Mucosa of descending colon (tissue), 3 donors: Measurements from ENCODE around the gene RALA. TPM values are rescaled to one million over a fixed set of nuclear protein-coding genes. Genes with fewer than 3 reads are reported as not detected.
"Not testable (repeated sequence)": the region's sequence is repeated elsewhere in the genome, so short reads cannot be mapped to it uniquely, and the experiment has no call there.

Source experiments
- ATAC-seq: fragments of 200-7000 bp; cut with Tn5 transposase; one replicate; pipeline ENCODE4 v1.9.1; 2020; ENCODE audit warnings: mild to moderate bottlenecking, moderate library complexity
- DNase-seq, 3 donors: peaks; one replicate each; pipeline ENCODE4 v3.0.0-alpha.2; 2020
- H3K36me3 ChIP-seq: fragments of 200-600 bp; one replicate; pipeline ENCODE4 v1.8.0; 2021; ENCODE audit warnings: low read depth, mild to moderate bottlenecking
- H3K4me1 ChIP-seq: fragments of 200-600 bp; one replicate; pipeline ENCODE4 v1.8.0; 2021; ENCODE audit warnings: low read depth, mild to moderate bottlenecking
- H3K4me3 ChIP-seq: fragments of 200-600 bp; one replicate; pipeline ENCODE4 v1.8.0; 2021; ENCODE audit warnings: mild to moderate bottlenecking
- H3K9me3 ChIP-seq: fragments of 200-600 bp; one replicate; pipeline ENCODE4 v1.8.0; 2021; ENCODE audit warnings: mild to moderate bottlenecking
- CTCF ChIP-seq: fragments of 200-600 bp; IDR thresholded peaks from one replicate; pipeline ENCODE4 v1.8.0; 2022; ENCODE audit warnings: antibody characterized with exemption, mild to moderate bottlenecking
- intact Hi-C, 2 donors: fragments of 100-400 bp; cut with DNase I in 1 of 2; cut with micrococcal nuclease in 1 of 2; formaldehyde crosslinking; loops; one replicate each; pipeline versions ENCODE4 v1.11.0 to v1.11.1; 2022; cut with DNase I, micrococcal nuclease
- total RNA-seq, 3 donors: library from RNA; stranded (reverse); fragmentation: NEBNext Ultra II Directional in 2 of 3; extraction: Animal tissue kit (Norgen Biotek cat#: 25700) in 2 of 3; gene quantifications; one replicate each; pipeline versions ENCODE4 v1.2.1 to v1.2.4, GENCODE V29; 2021 to 2023
- donor health status: DM: no; HTN: no; CAD: no; lungs with moderate emphysema.
- donor health status: DM: no; HTN: no; CAD: no.
- donor health status: DM: no; HTN: yes; CAD: no.

Gene RALA
- total RNA-seq, 3 donors from 2014 or later, result 35.6 to 52.5 (median 50.3) TPM

GRCh38 chr7:39688611-39689480, 65.5 kb downstream of the RALA start:
- Histone ChIP-seq H3K4me1 (peaks cover 2% of the 10 kb centered on the region), H3K9me3 (no peaks in the 10 kb centered on the region), H3K36me3 (no peaks in the 10 kb centered on the region), H3K4me3 (no peak overlapping the region)
- ATAC-seq, result no peak
- DNase-seq, result no peak
- TF ChIP-seq CTCF, result no peak
- intact Hi-C loops, result no loop called here

GRCh38 chr7:39691821-39692220, 68.4 kb downstream of the RALA start:
- TF ChIP-seq CTCF, result no peak
- Histone ChIP-seq H3K4me1 (no peaks in the 10 kb centered on the region), H3K9me3 (no peaks in the 10 kb centered on the region), H3K4me3 (no peak overlapping the region), H3K36me3 (no peaks in the 10 kb centered on the region)
- intact Hi-C loops, result no loop called here
- ATAC-seq, result no peak
- no peak for DNase-seq

GRCh38 chr7:39693086-39693485, 69.7 kb downstream of the RALA start:
- DNase-seq, ATAC-seq: not testable (repeated sequence)

GRCh38 chr7:39693812-39694211, 70.4 kb downstream of the RALA start:
- intact Hi-C loops, result no loop called here
- Histone ChIP-seq H3K36me3 (no peaks in the 10 kb centered on the region), H3K9me3 (no peaks in the 10 kb centered on the region), H3K4me1 (no peaks in the 10 kb centered on the region), H3K4me3 (no peak overlapping the region)
- TF ChIP-seq CTCF, result no peak
- ATAC-seq (no peak), DNase-seq (no peak)

More at GRCh38 chr7:39693086-39693485, 69.7 kb downstream of the RALA start:
- H3K4me1 ChIP-seq, H3K36me3 ChIP-seq, H3K9me3 ChIP-seq, H3K4me3 ChIP-seq, intact Hi-C loops: not testable (repeated sequence)

- Histone ChIP-seq H3K36me3 (no peaks in the 10 kb centered on the region), H3K4me3 (no peak overlapping the region), H3K9me3 (no peaks in the 10 kb centered on the region), H3K4me1 (no peaks in the 10 kb centered on the region)
- no peak for ATAC-seq
- TF ChIP-seq CTCF, result no peak
- DNase-seq, result no peak
- intact Hi-C loops, result no loop called here
These were observed 72.6 kb downstream of the RALA start for GRCh38 chr7:39695852-39696586.

- intact Hi-C loops, result no loop called here
- H3K4me1 ChIP-seq, result no peaks in the 10 kb centered on the region
- no peak for ATAC-seq
- DNase-seq, result no peak
- H3K9me3 ChIP-seq, result no peaks in the 10 kb centered on the region
- no peaks in the 10 kb centered on the region for H3K36me3 ChIP-seq
- TF ChIP-seq CTCF, result no peak
- H3K4me3 ChIP-seq, result no peak overlapping the region
These were observed 73.3 kb downstream of the RALA start for GRCh38 chr7:39696631-39697030.
